Brain pericyte (primary cell): ENCODE data around the gene EDEM2.
"Not testable (repeated sequence)": the region's sequence is repeated elsewhere in the genome, so short reads cannot be mapped to it uniquely, and the experiment has no call there.

Experiments used
- DNase-seq: peaks from one replicate; pipeline ENCODE4 v3.0.0-alpha.2; 2012; ENCODE audit warnings: low read depth, low spot score

EDEM2 gene

GRCh38 chr20:35125753-35126152 lies 21.4 kb downstream of the EDEM2 start:
- no peak for DNase-seq

DNA sequence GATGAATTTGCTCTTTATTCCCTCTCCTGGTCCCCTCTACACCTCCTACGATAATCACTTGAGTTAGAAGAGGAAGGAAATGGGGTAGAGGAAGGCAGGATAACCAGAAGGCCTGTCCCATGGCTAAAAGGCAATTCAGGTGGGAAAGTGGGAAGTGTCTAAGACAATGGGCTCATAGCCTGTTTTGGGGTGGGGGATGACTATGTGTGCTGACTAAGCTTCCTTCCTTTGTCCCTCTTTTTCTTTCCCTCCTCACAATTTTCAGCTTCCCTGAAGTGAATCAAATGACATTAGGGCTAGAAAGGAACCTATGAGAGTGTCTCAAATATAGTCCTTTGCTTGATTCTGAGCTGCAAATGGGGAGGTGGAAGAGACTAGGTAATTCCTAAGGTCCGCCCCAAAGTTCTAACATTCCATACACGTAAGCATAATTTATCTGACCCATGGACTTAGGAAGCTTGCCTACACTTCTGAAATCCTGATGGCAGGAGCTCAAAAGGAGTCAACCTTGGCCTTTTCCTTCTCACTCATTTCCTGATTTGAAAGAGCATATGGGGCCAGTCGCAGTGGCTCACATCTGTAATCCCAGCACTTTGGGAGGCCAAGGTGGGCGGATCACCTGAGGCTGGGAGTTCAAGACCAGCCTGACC lies 24.3 kb downstream of the EDEM2 start:
- DNase-seq, result no peak

- no peak for DNase-seq
Observed at GRCh38 chr20:35121186-35121585, 25.9 kb downstream of the EDEM2 start.

GRCh38 chr20:35120012-35120701 lies 27.0 kb downstream of the EDEM2 start:
- no peak for DNase-seq

DNA sequence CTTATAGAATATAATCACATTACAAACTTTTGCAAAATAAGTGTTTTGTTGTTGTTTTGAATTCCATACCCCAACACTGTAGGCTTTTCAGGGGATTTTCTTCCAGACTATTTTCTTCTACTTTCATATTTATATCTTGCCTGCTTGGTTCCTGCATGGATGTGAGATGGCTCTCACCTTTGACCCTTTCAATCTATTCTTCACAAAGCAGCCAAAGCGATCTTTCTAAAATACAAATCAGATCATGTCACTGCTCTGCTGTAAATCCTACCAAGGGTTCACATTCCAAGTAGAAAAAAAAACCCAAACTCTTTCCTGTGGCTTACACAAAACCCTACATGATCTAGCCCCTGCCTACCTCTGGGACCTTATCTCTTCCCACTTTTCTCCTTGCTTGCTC lies 29.5 kb downstream of the EDEM2 start:
- no peak for DNase-seq

DNA sequence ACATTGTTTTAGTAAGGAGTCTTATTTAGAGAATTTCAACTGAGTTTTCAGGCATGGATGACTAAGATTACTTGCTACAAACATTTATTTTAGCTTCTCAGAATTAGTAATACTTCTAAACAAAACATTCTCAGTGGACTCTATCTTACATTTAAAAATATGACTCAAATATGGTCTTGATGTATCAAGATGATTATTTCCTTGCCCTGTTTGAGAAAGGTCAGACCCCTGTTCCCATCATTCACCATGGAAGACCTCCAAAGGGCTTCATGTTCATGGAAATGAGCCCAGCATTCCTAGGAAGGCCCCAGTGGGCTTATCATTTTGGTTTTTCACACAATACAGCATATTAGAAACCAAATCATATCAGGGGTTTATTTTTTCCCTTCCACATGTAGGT lies 29.9 kb downstream of the EDEM2 start:
- no peak for DNase-seq

- no peak for DNase-seq
Observed at GRCh38 chr20:35116258-35116657, 30.9 kb downstream of the EDEM2 start.

- DNase-seq, result no peak
Observed at GRCh38 chr20:35115606-35116005, 31.5 kb downstream of the EDEM2 start.

GRCh38 chr20:35112276-35112675 lies 34.9 kb downstream of the EDEM2 start:
- not testable (repeated sequence) for DNase-seq

GRCh38 chr20:35111141-35111888 lies 35.8 kb downstream of the EDEM2 start:
- no peak for DNase-seq

GRCh38 chr20:35108921-35109320 lies 38.2 kb downstream of the EDEM2 start:
- no peak for DNase-seq

DNA sequence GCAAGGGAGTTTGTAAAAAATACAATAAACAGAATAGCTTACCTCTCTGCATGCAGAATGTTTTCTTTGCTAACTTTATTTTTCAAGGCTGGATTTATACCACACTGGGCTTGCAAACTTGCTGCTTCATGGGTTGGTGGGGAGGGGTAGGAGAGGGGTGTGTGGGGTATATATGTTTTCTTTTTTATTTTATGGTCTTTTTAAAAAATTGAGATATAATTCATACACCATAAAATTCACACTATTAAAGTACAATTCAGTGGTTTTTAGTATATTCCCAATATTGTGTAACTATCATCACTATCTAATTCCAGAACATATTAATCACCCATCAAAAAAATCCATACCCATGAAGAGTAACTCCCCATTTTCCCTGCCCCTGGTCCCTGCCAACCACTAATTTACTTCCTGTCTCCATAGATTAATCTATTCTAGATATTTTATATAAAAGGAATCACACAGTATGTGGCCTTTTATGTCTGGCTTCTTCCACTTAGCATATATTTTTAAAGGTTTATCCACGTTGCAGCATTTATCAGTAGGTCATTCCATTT lies 40.2 kb downstream of the EDEM2 start:
- DNase-seq, result no peak

DNA sequence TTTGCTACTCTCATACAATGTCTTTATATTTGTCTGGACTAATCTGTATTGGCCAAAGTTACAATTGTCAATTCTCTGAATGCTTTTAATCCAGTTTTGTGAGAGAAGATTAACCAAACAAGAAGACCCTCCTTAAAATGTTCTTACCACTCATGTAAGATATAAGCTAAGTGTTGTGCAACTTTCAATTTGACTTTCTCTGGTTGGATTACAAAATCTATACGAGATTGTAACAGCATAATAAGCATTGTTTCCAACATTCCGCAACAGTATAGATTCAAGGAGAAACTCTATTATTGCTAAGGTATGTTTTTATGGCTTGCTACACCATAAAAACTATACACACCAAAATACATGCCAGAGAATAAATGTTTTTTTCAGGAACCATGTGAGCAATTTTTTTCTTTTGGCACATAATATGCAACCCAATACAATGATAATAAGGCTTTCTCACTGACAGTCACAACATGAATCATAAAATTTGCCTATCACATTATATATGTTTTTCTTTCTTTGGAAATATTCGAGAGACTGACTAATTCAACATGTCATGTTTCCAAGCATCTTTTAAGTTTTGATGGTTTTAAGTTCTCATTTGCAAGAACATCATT lies 42.3 kb downstream of the EDEM2 start:
- DNase-seq, result no peak

- no peak for DNase-seq
Observed at GRCh38 chr20:35101620-35102019, 45.5 kb downstream of the EDEM2 start.

GRCh38 chr20:35093267-35093884 lies 53.8 kb downstream of the EDEM2 start:
- DNase-seq, result no peak

DNA sequence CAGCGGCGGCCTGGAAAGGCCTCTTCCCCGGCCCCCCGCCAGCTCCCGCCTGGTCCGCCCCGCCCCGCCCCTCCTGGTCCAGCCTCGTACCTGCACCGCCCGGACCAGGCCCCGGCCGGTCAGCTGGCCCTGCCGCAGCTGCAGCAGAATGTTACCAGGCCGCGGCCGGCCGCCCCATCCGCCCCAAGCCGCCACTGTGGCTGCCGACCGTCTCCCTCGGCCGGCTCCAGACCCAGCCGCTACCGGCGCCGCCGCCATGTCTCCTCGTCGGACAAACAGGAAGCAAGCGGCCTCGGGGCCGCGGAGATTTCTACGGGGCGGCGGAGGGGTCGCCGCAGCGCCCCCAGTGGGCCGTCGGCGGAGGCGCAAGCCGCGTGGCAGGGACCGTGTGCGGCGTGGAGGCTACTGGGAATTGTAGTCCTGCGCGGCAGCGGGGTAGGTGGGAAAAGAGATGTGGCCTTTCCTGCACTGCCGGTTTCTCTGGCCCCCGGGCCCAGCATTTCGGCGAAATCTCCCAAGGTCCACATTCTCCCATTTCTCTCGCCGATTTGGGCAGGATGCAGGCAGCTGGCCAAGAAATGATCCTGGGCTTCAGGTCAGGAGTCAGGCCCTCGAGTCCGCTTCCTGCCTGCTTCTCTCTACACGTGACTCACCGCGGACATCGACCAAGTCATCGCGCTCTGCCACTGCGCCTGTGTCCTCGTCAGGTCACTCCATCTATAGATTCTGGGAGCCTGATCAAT lies 54.4 kb downstream of the EDEM2 start, which contains the start of gene TRPC4AP:
TSS of gene TRPC4AP (minus strand) at position 284 of the 743 bp plus-strand sequence. CDS start at position 258, 26 bp downstream.
- peak; percentile 76 for DNase-seq

DNA sequence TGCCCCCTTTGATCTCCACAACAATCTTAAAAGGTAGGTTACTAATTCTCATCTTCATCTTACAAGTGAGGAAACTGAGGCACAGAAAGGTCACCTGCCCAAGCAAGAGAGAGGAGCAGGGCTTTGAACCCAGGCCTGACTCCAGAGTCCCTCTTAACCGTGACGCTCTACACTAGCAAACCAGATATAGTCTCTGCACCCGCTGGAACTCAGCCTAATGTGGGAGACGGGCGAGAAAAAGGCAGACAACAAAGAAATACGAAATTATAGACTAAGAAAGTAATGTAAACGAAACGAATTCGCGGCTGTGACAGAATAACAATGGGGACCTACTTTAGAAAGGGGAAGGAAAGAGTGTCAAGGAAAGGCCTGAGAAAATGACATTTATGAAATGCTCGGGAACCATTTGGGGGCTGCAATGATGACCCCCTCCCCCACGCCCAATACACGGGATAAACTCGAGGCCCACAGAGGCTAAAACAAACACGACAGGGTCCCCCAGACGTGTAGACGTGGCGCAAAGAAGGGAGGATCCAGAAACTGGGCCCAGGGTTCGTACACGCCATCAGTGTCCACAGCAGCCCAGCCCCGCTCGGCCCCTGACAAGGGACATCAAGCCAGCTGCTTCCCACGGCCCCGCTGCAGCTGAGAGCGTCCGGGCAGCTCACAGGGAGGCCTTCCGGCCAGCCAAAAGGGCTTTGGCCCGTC lies 55.2 kb downstream of the EDEM2 start:
- DNase-seq, result no peak

DNA sequence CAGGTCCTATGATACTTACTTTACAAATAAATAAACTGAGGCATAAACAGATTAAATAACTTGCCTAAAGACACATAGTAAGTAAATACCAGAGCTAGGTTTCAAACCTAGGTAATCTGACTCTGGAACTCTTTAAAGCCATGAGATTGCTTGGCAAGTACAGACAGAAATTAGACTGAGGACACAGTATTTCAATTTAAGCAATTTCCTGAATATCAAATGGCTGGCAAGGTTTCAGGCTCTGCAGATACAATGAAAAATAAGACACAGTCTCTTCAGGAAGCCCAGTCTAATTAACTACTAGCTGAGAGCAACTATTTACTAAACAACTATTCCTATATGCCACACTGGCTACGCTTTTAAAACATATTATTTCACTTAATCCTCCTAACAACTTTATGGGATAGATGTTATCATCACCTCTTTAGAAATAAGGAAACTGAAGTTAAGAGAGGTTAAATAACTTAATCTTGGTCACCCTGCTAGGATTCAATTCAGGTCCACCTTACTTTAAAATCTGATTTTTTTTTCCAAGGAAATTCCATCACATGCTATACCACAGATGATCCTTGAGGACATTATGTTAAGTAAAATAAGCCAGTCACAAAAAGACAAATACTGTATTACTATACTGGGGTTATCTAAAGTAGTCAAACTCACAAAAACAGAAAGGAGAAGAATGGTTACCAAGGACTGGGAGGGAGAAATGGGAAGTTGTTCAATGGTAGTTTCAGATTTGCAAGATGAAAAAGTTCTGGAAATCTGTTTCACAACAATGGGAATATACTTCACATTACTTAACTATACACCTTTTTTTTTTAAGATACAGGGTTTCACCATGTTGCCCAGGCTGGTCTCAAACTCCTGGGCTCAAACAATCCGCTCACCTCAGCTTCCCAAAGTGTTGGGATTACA lies 58.6 kb downstream of the EDEM2 start:
- DNase-seq, result no peak

GRCh38 chr20:35087791-35088190 lies 59.3 kb downstream of the EDEM2 start:
- no peak for DNase-seq
